Left ventricle myocardium inferior (tissue), 1 donor: ENCODE results near the gene ANKLE1. TPM values are rescaled to one million over a fixed set of nuclear protein-coding genes. Genes with fewer than 3 reads are reported as not detected.

ENCODE experiments used
- DNase-seq: peaks from one replicate; pipeline ENCODE4 v3.0.0-alpha.2; 2020
- H3K27ac ChIP-seq: fragments of 200-600 bp; replicated peaks from 2 replicates; pipeline ENCODE4 v1.8.0; 2021
- H3K27me3 ChIP-seq: fragments of 200-600 bp; 2 replicates; pipeline ENCODE4 v1.8.0; 2021; ENCODE audit warnings: low read depth
- H3K36me3 ChIP-seq: fragments of 200-600 bp; 2 replicates; pipeline ENCODE4 v1.8.0; 2021
- H3K4me1 ChIP-seq: fragments of 200-600 bp; 2 replicates; pipeline ENCODE4 v1.8.0; 2021
- H3K4me3 ChIP-seq: fragments of 200-600 bp; 2 replicates; pipeline ENCODE4 v1.8.0; 2021; ENCODE audit warnings: mild to moderate bottlenecking, moderate library complexity
- H3K9me3 ChIP-seq: fragments of 200-600 bp; replicated peaks from 2 replicates; pipeline ENCODE4 v1.8.0; 2021
- CTCF ChIP-seq: fragments of 200-600 bp; IDR thresholded peaks from 2 replicates; pipeline ENCODE4 v1.8.0; 2021; ENCODE audit warnings: antibody characterized with exemption, mild to moderate bottlenecking, borderline replicate concordance
- intact Hi-C: fragments of 100-400 bp; cut with micrococcal nuclease; formaldehyde crosslinking; loops from one replicate; pipeline ENCODE4 v1.11.0; 2022
- total RNA-seq: library from RNA; stranded (reverse); fragmentation: NEBNext Ultra II Directional; extraction: Animal tissue kit (Norgen Biotek cat#: 25700); gene quantifications from one replicate; pipeline ENCODE4 v1.2.1, GENCODE V29; 2021
- donor health status: DM: no; HTN: yes; CAD: no; lungs with severe emphysema.

Gene ANKLE1
- total RNA-seq, 1 donor from 2014 or later = 0.11 TPM

GRCh38 chr19:17242431-17243208 is 39.1 kb upstream of the ANKLE1 start:
- peaks cover 28% of the 10 kb centered on the region for H3K36me3 ChIP-seq
- peak overlapping the region; percentile 93 for H3K27ac ChIP-seq
- no peak for TF ChIP-seq CTCF
- no peaks in the 10 kb centered on the region for H3K27me3 ChIP-seq
- intact Hi-C loops = no loop called here
- peaks cover 57% of the 10 kb centered on the region for H3K4me1 ChIP-seq
- DNase-seq = no peak
- H3K4me3 ChIP-seq = peak overlapping the region; percentile 91
- H3K9me3 ChIP-seq = no peaks in the 10 kb centered on the region

DNA sequence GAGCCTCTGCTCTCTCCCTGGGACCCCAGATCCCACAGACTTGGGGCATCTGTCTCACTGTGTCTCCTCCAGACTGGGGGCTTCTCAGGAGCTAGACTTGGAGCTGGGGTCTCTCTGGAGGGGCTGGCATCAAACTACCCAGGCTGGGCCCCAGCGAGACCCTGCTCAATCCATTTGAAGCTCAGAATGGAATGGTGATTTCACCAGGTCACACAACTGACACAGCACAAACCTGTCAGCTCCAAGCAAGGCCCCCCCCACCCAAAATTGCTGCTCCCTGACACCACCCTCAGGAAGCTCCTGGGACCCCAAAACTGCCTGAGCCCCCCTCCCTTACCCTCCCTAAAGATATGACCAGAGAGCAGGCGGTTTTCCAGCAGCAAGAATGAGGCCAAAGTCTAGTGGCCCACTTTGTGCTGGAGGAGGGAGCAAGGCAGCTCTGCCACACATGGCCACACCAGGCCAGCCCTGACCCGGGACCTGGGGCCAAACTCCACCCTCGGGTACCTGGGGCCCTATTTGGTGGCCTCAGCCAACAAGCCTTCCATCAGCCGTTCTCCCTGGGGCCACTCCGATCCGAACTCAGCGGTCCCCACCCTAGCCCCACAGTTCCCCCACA is 38.4 kb upstream of the ANKLE1 start:
- Histone ChIP-seq H3K4me1 (peaks cover 57% of the 10 kb centered on the region), H3K27me3 (no peaks in the 10 kb centered on the region), H3K27ac (peak overlapping the region; percentile 93), H3K36me3 (peaks cover 21% of the 10 kb centered on the region), H3K9me3 (no peaks in the 10 kb centered on the region), H3K4me3 (peak overlapping the region; percentile 91)
- TF ChIP-seq CTCF = no peak
- intact Hi-C loops = no loop called here
- no peak for DNase-seq

DNA sequence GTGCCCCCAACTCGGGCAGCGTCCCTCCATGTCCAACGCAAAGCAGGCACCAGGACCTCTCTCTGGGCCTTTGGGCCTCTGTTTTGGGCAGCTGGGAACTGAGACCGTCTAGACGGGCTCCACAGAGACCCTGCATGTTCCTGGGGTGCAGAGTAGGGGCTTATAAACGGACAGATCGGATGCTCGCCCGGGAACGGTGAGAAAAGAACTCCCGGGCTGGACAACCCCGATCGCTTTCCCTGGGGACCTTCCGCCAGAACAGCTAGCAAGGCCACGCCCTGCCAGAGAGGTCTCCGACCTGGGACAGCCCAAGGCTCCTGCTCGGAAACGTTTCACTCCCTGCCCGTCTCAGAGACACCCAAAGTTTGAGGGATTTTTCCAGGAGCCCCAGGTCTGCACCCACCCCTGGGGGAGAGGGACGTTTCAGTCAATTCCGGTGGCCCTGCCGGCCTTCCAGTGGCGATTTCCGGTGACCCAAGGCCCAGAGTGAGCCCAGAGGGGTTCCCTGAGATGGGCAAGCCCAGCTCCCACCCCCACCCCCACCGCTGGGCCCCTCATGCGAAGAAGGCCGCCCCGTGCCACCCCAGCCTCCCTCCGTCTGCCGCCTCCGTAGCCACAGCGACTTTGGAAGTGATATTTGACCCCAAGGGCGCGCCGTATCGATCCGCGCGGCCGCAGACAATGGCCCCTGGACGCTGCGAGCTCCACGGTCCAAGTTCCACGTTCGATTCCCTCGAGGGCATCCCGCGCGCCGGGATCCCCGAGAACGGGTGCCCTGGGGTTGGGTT is 37.7 kb upstream of the ANKLE1 start:
- peak overlapping the region; percentile 91 for H3K4me3 ChIP-seq
- DNase-seq = peak; percentile 75
- no peaks in the 10 kb centered on the region for H3K27me3 ChIP-seq
- H3K4me1 ChIP-seq = peaks cover 57% of the 10 kb centered on the region
- no peak for TF ChIP-seq CTCF
- no peaks in the 10 kb centered on the region for H3K9me3 ChIP-seq
- H3K27ac ChIP-seq = peak overlapping the region; percentile 93
- H3K36me3 ChIP-seq = peaks cover 14% of the 10 kb centered on the region
- intact Hi-C loops = no loop called here

DNA sequence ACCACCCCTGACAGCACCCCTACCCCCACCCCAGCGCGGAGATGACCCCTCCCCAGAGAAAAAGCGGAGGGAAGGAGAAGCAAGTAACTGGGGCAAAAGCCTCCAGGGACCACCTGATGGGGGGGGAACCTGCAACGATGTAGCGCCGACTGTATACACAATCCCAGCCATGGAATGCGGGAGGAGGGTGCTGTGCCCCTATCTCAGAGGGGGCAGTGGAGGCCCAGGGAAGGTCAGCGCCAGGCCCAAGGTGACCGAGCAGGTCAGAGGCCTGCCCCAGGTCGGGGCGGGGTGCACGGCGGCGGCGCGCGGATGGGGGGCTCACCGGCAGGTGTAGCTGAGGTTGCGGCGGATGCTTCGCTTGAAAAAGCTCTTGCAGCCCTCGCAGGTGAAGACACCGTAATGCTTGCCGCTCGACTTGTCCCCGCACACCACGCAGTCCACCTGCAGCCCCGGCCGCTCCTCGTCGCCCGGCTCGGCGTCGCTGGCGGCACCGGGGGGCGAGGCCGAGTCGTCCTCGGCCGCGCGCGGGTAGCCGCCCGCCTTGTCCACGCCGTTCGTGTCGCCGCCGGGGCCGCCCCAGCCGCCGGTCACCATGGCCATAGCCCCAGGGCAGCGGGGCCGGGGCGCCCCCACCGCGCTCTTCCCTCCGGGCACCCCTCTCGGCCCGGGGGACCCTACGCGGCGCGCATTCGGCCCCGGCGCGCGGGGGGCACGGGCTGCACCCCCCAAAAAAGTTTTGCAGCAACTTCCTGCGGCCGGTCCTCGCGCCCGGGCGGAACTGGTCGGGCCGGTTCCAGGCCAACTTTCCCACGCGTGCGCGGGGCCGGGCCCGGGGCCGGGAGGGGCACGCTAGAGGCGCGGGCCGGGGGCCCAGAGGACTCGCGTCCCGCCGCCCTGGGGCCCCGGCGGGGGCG is 36.8 kb upstream of the ANKLE1 start:
- peak; percentile 51 for DNase-seq
- Histone ChIP-seq H3K9me3 (no peaks in the 10 kb centered on the region), H3K27me3 (no peaks in the 10 kb centered on the region), H3K4me1 (peaks cover 55% of the 10 kb centered on the region), H3K4me3 (peak overlapping the region; percentile 91), H3K27ac (peak overlapping the region; percentile 93), H3K36me3 (peaks cover 11% of the 10 kb centered on the region)
- no peak for TF ChIP-seq CTCF
- intact Hi-C loops = no loop called here
